Activated gamma-delta T cell (primary cell): ENCODE results near the gene PTPRO.

Experiments used
- DNase-seq: peaks from one replicate; lab custom pipeline; 2025; lab: John Stamatoyannopoulos, UW
- total RNA-seq, 2 donors: gene quantifications; one replicate each; lab custom pipeline; 2026; lab: John Stamatoyannopoulos, UW

Gene PTPRO
- 2.2 to 4.8 reads per million in 2 donors for total RNA-seq

- no peak for DNase-seq
These were observed at the start of gene PTPRO for GRCh38 chr12:15322164-15323061. Gene PTPRO (plus strand): TSS chr12:15322508.

- DNase-seq, result no peak
These were observed 48.4 kb upstream of the PTPRO start for GRCh38 chr12:15273896-15274295.

GRCh38 chr12:15274561-15274967 lies 47.7 kb upstream of the PTPRO start:
- DNase-seq, result no peak

DNA sequence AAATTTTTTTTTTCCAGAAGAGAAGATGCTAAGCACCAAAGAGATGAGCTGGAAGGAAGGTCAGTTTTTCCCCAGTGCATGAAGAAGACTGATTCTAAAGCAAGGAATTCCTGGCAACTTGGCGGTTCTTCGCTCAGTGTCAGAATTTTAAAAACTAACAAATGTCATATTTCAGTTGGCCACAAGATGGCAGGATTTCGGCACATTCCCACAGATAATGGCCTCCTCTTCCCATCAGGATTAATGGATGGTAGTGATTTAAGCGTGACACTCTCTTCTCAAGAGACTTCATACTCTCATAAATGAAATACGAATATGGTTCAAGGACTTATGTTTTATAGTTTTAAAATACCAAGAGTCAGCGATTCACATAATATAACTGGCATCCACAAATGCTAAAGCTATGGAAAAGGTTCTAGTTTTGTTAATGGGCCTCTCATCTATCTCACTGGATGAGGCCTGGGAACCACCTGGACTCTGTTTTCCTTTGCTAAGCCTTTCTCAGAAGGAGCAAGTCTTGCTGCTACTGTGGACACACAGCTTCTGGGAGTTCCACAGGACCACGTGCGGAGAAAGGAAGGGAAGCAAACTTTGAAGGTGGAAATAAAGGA lies 46.1 kb upstream of the PTPRO start:
- no peak for DNase-seq

- DNase-seq, result no peak
These were observed 43.3 kb upstream of the PTPRO start for GRCh38 chr12:15278816-15279658.

DNA sequence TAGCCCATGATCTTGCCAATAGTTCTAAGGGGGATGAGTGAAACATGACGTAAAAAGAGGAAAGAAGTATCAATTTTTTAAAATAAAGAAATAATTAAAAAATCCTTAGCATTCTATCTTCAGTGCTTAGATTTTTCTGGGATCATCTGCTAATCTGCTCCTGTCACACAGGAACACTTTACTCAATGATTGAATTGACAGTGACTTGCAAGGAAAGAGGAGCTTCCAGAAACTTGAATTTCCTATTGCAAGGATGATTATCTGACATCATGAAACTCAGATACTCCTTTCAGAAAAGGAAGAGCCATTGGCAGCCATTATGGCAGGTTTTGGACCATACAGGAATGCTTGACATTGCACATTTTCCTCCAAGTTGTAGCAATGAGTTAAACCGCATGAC lies 41.4 kb upstream of the PTPRO start:
- DNase-seq, result no peak

DNA sequence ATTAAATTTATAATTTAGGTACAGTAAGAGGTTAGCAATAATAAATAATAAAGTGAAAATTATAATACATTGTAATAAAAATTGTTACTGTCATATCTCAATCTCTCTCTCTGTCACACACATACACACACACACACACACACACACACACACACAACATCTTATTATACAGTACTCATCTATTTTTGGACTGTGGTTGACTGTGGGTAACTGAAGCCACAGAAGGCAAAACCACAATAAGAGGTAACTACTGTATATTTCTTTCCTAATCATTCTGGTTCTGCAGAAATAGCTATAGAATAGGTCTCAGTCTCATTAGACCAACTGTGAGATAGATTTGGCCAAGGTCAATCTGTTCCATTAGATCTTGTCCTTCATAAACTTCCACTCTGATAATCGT lies 33.1 kb upstream of the PTPRO start:
- DNase-seq, result no peak

- no peak for DNase-seq
These were observed 28.6 kb upstream of the PTPRO start for GRCh38 chr12:15293731-15294130.

- no peak for DNase-seq
These were observed 22.4 kb upstream of the PTPRO start for GRCh38 chr12:15299947-15300346.

GRCh38 chr12:15304296-15304695 lies 18.0 kb upstream of the PTPRO start:
- no peak for DNase-seq

DNA sequence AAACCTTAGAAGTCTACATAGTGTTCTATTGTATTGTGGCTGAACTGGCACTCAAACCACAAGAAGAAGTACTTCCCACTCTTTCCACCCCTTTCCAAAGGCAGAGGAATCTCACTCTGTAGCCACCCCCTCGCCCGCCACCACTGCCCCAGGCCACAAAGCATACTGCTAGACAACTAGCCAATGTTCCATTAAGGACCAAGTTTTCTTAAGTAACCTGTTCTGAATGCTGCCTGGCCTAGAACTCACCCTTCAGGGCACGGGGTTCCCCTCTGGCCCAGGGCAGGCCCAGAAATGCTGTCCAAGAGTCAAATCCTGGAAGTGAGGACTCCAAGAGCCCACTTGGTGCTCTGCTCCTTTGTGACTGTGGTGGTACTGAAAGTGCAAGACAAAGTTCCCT lies 15.7 kb upstream of the PTPRO start:
- no peak for DNase-seq

DNA sequence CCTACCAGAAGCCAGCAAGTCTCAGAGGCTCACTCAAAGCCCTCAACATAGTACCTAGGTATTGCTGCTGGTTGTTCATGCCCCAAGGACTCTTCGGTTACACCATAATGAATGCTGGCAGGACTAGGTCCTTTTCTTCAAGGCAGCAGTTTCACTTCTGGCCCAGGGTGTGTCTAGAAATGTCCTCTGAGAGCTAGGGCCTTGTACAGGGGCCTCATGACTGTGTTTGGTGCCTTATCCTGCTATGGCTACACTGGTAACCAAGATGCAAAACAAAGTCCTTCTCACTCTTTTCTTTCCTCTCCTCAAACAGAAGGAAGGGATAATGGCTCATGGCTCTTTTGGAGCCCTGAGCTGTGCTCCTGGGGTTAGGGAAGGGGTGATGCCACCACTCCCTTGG lies 15.2 kb upstream of the PTPRO start:
- no peak for DNase-seq

DNA sequence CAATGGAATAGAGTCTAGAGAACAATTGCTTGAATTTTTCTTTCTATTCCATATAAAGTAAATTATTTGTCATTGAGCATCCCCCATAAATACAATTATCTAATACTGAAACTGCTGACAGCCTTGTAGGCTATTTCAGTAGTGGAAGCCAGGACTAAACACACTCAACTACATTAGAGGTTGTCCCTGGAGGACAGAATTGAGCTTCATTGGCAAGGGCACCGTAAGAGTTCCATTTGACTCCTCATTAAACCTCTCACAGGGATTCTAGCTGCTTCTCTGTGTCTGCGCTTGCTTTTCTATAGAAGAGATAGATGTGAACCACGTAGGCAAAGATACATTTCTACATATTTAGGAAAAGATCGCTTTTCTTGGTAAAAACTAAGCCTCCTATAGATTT lies 3.5 kb upstream of the PTPRO start:
- no peak for DNase-seq

GRCh38 chr12:15320881-15321280 lies 1.4 kb upstream of the PTPRO start:
- DNase-seq, result no peak

- no peak for DNase-seq
These were observed 1.2 kb downstream of the PTPRO start for GRCh38 chr12:15323480-15323879.

- no peak for DNase-seq
These were observed 7.6 kb downstream of the PTPRO start for GRCh38 chr12:15329891-15330290.

GRCh38 chr12:15334225-15334624 lies 11.9 kb downstream of the PTPRO start:
- no peak for DNase-seq

GRCh38 chr12:15335959-15336358 lies 13.7 kb downstream of the PTPRO start:
- no peak for DNase-seq

DNA sequence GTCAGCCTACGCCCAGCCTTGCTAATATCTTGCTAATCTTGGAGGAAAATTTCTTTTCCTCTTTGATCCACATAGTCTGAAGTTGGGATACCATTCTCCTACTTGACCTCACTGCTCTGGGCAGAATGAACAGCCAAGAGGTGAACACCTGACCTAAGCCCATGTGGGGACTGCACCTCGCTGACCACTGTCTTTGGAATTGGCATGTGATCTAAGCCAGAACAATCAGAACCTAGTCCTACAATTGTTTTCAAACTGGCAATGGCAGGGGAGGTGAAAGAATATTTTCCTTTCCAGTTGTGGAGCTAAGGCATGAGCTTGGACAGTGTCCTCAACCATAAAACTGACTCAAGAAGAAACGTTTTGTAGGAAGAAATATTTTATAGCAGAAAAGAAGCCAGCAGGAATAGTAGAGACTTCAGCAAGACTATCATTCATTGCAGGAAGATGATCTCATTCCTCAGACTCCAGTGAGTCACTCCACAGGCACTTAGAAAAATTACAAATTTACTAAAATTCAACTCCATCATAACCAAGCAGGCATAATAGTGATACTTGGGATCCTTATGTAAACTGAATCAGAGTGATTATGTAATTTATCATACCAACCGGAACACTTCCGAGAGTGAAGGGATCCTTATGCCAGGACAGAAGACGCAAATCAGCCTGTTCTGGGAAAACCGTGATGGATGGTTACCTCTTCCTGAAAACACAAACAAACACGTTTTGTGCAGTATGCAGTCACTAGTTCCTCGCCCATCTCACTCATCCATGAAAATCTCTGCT lies 14.7 kb downstream of the PTPRO start:
- no peak for DNase-seq

- DNase-seq, result no peak
These were observed 19.1 kb downstream of the PTPRO start for GRCh38 chr12:15341371-15341770.

DNA sequence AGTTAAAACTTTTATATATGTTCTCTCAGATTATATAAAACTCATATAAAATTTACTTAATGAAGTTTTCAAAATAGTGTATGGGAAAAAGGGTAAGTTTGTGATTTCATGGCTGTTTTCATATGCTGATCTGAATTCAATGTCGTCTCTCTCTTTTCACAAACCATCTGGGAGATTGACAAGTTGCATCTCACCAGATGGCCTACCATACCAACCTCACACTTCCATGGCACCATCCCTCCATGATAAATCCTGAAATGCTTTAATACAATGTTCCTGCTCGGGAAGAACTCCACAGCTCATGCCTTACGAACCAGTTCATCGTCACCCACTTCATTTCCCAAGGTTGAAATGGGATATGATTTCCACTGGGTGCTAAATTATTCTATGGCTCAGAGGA lies 22.3 kb downstream of the PTPRO start:
- DNase-seq, result no peak

DNA sequence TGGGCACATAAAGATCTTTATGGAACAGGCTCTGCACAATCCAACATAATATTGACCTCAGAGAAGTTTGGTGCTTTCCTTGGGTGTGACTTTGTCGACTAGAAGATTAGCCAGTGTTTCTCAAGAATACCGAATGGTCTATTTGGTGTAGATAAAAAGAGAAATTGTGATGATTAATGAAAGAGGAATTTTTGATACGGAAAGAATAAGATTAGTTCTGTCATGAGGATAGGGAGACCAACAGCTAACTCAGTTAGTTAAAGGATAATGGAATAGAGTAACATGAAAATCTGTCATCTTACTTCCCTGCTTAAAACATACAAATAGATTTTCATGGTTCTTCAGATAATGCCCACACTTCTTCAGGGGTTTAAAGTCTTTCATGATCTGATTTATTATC lies 24.2 kb downstream of the PTPRO start:
- no peak for DNase-seq
